Measurements from ENCODE around the gene PARD3.

PARD3 gene

DNA sequence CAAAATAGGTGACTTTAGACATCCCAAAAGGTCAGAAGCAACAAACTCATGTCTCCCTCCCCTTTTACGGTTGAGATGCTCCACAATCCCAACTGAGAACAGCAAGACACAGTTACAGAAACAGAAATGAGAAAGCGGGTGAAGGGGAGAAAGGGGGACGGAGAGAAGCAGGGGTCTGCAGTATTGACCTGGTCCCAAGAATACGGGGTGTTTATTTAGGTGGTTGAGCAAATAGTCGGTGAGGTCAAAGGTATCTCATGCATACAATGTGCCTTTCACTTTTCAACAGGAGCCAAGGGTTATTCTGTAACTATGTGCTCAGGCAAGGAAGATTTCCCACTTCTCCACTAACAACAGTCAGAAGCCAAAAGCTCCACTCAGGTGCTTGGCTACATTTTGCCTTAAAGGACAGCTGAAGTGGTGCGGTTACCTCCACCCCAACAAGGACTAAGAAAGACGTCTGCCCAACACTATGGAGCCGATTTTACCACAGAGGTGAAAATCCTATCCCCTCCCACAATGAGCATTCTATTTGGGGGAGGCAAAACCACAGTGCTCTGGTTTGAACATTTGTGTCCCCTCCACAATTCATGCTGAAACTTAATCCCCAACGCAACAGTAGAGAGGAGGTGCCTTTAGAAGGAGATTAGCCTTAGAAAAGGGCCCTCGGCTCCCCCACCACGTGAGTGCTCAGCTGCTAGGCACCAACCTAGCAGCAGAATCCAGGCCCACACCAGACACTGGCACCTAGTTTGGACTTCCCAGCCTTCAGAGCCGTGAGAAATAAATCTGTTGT lies 77.9 kb downstream of the PARD3 start:
- DNase-seq, result peak in 1 of 2 experiments; percentile 0

- DNase-seq, result no peak
Measured at GRCh38 chr10:34734918-34735317, 80.2 kb downstream of the PARD3 start.

DNA sequence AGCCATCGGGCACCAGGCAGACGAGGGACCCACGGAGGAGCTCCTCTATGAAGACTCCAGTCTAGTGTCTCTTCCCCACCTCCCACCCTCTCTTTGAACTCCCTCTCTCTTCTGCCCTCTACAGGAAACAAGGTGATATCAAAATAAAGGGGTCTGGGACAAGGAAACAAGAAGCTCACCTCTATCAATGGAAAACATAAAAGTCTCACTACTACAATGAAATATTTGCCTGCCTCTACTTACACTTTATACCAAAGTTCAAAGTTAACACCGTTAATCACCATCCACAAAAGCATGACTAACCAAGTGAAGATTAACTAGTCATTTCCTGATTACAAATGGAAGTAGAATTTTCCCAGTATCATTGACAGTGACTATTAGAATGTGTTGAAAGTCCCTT lies 82.2 kb downstream of the PARD3 start:
- DNase-seq, result no peak

DNA sequence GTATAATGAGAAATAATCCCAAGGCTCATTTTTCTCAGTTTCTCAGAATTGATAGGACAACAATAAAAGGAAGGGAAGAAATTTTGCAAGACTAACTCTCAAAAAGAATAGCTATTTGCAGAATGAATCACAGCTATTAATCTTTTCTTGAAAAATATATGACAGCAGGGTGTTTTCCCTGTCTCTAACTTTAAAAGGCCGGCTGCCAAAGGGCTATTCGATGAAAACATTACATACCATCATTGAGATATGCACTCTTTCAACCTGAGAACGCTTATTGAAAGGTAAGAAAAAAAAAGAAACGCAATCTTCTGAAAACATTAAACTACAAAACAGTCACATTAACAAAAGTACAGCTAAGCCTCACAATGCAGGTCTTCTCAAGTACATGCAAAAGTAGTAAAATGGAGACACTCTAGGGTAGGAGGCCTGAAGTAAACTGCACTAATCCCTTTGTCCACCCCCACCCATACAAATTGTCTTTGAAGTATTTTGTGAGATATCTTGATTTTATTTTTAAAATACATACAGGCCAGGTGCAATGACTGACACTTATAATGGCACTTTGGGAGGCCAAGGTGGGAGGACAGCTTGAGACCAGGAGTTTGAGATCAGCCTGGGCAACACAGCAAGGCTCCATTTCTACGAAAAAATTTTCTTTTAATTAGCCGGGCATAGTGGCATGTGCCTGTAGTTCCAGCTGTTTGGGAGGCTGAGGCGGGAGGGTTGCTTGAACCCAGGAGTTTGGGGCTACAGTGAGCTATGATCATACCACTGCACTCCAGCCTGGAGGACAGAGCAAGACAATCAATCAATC lies 83.0 kb downstream of the PARD3 start:
- DNase-seq, result no peak

DNA sequence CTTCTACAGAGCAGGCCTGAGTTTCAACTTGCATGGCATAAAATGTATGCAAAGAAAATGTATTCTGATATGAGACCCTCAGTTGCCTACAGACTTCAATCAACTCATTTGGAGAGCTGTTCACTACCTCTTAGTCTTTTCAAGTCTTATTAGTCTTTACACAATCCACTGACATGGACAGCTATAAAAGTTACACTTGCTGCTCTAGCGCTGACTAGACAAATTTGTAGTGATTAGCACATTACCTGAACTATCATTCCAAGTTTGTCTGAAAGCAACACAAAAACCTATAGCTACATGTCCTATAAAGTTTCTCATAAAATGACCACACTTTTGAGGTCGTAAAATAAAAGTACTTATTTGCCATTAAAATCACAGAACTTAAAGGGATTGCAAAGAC lies 83.9 kb downstream of the PARD3 start:
- no peak for DNase-seq

DNA sequence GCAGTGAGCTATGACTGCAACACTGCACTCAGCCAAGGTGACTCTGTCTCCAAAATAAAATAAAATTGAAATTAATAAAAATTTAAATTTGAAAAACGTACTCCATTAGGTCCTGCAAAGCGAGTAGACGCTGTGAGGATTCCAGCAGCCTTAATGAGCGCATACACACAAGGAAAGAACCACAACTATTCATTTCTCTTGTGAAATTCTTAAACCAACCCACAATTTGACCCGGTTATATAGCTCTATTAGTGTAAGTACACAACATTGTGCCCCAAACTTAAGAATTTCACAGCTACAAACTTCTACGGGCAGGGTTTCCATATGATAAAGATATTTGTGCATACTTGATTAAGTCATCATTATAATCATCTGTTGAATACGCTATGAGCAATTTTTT lies 84.4 kb downstream of the PARD3 start:
- no peak for DNase-seq

GRCh38 chr10:34729619-34730018 lies 85.5 kb downstream of the PARD3 start:
- DNase-seq, result no peak

GRCh38 chr10:34728361-34728760 lies 86.7 kb downstream of the PARD3 start:
- DNase-seq, result no peak

GRCh38 chr10:34727595-34728033 lies 87.5 kb downstream of the PARD3 start:
- no peak for DNase-seq

- DNase-seq, result no peak
Measured at GRCh38 chr10:34726862-34727261, 88.2 kb downstream of the PARD3 start.

DNA sequence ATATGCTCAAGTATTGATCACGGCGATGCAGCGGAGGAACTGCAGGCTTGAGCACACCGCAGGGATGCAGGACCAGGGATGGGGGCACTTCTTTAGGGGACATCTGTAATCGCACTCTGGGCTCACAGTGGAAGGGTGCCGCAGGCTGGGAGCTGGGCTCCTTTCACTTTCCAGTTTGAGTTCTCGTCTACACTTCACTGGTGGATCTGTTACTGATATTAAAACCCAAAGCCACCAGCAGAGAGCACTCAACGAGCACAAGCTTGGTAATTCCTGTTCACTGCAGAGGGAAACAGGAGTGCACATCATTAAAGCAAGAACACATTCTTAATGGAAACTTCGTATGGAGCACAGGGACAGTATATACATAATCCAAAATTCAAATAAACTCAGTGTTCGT lies 91.3 kb downstream of the PARD3 start:
- DNase-seq, result no peak

GRCh38 chr10:34722404-34722803 lies 92.7 kb downstream of the PARD3 start:
- no peak for DNase-seq

- DNase-seq, result no peak
Measured at GRCh38 chr10:34721208-34721840, 93.8 kb downstream of the PARD3 start.

DNA sequence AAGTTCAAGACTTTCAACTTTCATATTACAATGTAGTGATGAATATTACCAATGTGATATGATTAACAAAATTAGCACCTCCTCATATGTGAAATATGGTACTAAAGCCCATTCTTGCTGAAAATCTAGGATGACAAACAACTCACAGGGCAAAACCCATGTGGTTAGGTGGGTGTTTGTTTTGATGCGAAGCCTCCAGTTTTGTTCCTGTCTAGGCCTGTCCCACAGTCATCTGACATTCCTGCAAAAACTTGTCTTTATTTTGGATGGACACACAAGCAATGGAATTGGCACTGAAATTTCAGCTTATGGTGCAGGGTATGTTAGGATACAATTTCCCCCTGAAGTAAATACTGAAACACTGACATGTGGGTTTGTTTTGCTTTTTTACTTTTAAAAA lies 95.3 kb downstream of the PARD3 start:
- DNase-seq, result no peak

- DNase-seq, result no peak
Measured at GRCh38 chr10:34719328-34719727, 95.8 kb downstream of the PARD3 start.

DNA sequence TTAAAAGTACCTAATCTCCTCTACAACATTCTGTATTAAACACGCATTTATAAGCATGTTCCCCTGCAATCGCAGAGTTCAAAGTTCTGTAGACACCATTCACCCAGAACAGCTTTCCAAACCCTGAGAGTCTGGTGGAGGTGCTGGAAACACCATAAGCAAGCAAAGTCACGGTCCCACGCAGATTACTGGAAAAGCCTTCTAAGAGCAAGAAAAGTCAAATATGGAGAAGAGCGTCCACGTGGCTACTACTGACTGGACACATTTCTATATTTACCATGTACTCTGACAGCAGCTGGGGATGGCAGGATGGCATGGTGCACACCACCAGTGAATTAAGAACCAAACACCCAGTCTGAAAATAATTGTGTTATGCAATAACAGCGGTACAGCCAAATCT lies 97.7 kb downstream of the PARD3 start:
- DNase-seq, result no peak

DNA sequence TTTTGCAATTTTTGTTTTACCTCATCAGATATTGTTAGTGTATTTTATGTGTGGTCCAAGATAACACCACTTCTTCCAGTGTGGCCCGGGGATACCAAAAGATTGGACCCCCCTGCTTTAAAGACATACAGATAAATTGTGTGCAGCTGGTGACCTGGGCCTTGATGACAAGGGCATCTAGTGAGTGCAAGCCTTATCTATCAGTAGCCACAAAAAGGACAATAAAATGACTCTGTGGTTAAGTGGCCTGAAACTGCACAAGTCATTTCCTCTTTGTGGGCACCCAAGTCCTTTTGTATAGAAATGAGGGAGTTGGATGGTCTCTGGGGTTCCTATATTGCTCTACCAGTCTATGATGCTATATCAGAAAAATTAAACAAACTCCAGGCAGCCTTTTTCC lies 98.1 kb downstream of the PARD3 start:
- no peak for DNase-seq

DNA sequence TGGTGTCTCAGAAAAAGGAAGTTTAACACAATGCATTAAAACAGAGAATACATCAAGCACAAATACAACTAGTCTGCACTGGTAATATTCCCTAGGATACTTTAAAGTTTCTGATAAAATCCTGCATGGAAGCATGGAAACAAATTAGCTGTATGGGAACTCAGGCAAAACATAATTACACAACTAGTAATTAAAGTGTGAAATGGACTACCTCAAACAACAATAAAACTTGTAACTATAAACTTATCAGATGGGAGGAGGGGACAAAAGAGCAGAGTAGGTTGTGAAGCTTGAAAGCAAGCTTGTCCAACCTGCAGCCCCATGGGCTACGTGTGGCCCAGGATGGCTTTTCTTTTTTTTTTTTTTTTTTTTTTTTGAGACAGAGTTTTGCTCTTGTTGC lies 98.9 kb downstream of the PARD3 start:
- no peak for DNase-seq

GRCh38 chr10:34715511-34716187 lies 99.4 kb downstream of the PARD3 start:
- DNase-seq, result no peak

- no peak for DNase-seq
Measured at GRCh38 chr10:34713875-34714274, 101.2 kb downstream of the PARD3 start.

DNA sequence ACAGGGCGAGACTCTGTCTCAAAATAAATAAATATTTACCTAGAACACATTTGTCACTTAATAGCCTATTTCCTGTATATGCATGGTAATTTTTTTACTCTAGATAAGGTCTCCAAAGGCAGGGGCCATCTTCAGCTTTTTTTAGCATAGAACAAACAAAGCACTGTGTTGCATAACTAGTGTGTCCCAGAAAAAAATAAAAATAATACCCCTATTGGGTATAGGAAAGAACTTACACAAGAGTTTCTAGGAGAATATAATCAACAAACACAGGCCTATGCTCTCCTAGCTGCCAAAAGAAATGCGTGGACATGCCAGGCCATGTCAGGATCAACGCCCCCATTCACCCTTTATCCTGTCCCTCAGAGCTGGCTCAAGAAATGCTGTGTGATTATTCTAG lies 103.6 kb downstream of the PARD3 start:
- DNase-seq, result no peak

GRCh38 chr10:34710391-34710751 lies 104.7 kb downstream of the PARD3 start:
- no peak for DNase-seq
